GM18951 (cell line): ENCODE measurements around the gene NUDT5.
"Not testable (repeated sequence)": the region's sequence is repeated elsewhere in the genome, so short reads cannot be mapped to it uniquely, and the experiment has no call there.

Source experiments
- POLR2A ChIP-seq: IDR thresholded peaks from 4 replicates; pipeline ENCODE4 v1.6.1; 2011; ENCODE audit warnings: mild to moderate bottlenecking; ENCODE audit not compliant: insufficient read length, insufficient read depth; ENCODE audit errors: extremely low read depth
- in situ Hi-C: fragments of 300-500 bp; cut with MboI; formaldehyde crosslinking; loops from one replicate; pipeline ENCODE4 v1.12.0; 2022; ENCODE audit warnings: low sequenced_read_pairs, mixed read lengths, inconsistent platforms; ENCODE audit not compliant: unreplicated experiment

Gene NUDT5

DNA sequence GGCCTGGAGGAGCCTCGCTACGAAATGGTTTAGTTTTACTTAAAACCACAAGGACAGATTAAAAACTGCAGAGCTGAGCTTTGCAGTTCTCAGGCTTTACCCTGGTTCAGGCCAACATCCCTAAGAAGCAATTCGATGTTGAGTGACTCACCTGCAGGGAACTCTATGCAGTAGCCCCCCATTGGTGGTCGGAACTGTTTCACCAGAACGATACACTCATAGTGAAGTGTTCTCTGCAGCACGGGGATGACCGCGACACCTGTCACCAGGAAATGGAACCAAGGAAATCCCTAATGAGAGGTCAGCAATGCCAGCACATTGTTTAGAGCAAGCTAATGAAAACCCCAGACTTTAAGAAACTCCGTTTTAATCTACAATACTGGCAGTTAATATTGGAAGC is 18.0 kb downstream of the NUDT5 start:
- in situ Hi-C loops: no loop called here
- no peak for TF ChIP-seq POLR2A

DNA sequence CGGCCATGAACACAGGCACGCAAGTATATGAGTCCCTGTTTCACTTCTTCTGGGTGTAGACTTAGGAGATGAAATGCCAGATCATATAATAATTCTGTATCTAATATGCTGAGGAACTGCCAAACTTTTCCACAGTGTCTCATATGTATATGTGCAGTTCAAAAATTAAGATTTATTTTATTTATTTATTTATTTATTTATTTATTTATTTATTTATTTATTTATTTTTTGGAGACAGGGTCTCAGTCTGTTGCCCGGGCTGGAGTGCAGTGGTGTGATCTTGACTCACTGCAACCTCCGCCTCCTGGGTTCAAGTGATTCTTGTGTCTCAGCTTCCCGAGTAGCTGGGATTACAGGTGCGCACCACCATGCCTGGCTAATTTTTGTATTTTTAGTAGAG is 24.2 kb downstream of the NUDT5 start:
- in situ Hi-C loops: not testable (repeated sequence)

DNA sequence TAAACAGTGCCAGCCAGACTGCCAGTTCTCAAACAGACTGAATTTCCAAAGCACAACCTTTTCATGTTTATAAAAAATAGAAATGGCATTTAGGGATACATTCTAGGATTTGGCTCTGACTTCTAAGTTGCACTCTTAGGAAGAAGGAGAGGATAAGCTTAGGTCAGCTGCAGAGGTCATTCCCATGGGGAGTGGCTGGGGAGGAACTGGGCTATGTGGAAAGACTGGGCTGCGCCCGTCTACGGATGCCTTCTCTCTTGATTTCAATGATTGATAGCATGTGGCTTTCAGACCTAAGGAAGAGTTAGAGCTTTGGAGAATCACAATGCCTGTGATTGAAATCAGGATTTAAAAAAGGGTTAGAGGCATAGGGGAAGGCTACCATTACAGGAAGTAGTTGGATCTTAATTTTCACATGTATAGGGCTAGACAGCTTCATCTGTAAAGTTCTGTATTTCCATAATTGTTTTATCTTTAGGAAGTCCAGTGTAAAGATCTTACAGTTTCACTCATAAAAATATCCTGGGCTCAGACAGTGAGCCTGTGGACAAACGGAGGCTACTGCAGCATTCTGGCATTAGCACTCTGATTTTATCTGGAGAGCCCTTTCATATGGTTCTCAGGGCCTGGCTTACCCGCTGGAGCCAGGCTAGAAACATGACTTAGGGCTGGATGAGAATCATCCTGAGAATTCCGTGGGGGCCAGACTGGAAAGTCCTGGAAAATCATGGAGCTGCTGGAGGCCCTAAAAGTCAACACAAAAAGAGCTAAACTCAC is 29.5 kb downstream of the NUDT5 start:
- TF ChIP-seq POLR2A: no peak
- in situ Hi-C loops: no loop called here

DNA sequence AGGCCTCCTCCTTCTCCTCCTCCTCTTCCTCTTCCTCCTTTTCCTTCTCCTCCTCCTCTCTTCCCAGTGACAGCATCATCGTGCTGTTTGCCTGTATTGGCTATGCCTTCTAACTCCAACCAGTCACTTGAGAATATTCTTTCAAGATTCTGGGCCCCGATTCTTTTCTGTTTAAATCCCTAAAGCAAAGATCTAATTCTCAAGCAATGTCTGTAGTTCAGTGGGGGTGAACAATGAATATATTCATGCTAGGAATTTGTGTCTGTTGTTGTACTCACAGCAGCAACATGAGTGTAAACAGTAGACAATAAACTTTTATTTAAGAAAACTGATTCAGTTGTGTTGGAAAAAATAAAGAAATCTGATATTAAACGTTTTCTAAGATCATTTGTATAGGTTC is 30.7 kb downstream of the NUDT5 start:
- in situ Hi-C loops: no loop called here
- no peak for TF ChIP-seq POLR2A

DNA sequence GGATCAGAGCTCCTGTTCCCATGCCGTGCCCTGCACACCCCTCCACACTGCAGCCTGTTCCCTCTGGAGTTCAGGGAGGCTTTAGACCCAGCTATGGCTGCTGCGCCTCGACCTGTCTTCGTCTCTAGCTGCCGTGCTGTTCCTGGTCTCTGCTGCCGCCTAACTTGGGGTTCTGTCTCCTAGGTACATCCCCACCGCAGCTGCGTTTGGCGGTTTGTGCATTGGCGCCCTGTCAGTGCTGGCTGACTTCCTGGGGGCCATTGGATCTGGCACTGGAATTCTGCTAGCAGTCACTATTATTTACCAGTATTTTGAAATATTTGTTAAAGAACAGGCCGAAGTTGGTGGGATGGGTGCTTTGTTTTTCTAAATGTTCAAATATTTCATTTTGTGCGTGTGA is 31.6 kb downstream of the NUDT5 start:
- no peak for TF ChIP-seq POLR2A
- in situ Hi-C loops: no loop called here

DNA sequence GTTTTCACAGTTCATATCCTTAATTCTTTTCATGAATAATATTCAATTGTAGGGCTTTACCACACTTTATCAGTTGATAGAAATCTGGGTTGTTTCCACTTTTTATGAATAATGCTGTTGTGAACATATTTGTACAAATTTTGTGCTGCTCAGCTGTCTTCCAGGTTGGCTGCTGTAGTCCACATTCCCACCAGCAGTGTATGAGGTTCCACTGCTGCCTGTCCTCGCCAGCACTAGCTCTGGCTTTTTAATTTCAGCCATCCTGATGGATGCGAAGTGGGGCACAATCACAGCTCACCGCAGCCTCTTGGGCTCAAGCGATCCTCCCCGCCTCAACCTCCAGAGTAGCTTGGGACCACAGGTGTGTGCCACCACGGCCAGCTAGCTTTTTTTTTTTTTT is 32.8 kb downstream of the NUDT5 start:
- in situ Hi-C loops: no loop called here
- no peak for TF ChIP-seq POLR2A

DNA sequence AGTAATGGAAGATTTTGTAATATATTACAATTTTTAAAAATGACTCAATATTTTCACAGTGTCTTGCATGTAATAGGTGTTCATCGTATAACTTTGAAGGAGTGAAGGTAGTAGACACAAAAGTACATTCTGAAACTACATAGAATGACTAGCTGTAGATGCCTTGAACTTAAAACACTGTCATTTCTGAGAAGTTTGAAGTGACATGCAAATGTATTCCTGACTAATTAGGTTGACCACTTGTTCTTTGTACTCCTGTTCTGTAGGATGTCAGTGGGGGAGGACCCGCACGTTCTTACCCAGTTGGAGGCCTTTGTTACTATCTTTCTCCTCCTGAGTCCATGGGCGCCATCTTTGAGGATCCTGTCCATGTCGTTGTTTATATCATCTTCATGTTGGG is 35.0 kb downstream of the NUDT5 start:
- in situ Hi-C loops: no loop called here
- no peak for TF ChIP-seq POLR2A

DNA sequence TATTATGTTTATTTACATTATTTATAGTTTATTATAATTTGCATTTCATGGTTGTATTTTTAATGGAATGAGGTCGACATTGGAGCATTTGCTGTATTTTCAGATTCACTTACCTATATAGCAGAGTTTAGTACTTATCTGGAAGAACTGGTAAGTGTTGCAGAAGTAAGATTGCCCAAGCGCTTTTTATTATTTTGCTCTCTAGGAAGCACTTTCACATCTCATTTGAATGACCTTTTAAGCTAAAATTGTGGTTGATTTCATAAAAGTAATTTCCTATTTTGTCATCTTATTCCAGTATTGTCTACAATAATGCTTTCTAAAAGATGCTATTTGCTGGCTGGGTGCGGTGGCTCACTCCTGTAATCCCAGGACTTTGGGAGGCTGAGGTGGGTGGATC is 37.6 kb downstream of the NUDT5 start:
- in situ Hi-C loops: no loop called here

DNA sequence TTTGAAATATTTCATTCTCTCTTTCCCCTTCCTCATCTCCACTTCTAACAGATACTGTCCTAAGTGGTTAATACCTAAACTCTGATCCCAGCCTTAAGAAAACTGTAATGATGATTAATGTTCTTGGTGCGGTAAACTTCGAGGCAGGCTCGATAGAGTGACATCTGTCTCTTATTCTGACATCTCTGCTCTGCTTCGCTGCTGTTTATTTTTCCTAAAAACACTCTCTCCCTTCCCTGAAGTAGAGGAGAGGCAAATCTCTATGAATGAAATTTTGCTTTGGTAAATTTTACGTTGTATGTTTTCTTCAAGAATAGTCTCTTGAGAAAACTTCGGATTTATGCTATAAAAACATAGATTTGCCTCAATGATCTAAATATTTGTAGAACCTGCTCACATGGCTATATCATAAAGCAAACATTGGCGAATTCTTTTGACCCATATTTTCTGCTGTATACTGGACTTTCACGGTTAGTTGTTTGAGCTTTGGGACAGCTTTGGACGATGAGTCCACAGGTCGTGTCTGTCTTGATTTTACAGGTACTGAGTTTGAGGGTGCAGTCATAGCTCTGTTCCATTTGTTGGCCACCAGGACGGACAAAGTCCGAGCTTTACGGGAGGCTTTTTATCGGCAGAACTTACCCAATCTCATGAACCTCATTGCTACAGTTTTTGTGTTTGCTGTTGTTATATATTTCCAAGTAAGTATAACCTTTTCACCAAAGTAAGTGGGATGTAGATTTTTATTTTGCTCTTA is 39.1 kb downstream of the NUDT5 start:
- in situ Hi-C loops: no loop called here
- no peak for TF ChIP-seq POLR2A

More for the DNA sequence above, 37.6 kb downstream of the NUDT5 start:
- no peak for TF ChIP-seq POLR2A

DNA sequence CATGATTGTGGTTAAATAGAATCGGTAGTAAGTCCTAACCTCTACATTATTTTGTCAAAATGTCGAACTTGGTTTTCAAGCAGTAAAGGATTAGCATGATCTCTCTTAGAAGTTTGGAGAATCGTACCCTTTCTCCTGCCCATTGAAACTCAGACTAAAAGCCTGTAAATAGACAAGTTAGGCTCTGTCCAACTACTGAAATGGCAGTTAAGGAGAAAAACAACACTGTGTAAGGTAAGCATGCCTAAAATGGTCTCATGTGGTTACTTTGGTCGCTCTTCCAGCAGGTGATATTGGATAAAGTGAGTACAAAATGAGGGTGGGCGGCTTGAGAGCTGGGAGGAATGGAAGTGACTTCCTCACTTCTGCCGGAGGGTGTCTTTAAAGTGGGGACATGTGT is 41.2 kb downstream of the NUDT5 start:
- in situ Hi-C loops: no loop called here
- TF ChIP-seq POLR2A: no peak

DNA sequence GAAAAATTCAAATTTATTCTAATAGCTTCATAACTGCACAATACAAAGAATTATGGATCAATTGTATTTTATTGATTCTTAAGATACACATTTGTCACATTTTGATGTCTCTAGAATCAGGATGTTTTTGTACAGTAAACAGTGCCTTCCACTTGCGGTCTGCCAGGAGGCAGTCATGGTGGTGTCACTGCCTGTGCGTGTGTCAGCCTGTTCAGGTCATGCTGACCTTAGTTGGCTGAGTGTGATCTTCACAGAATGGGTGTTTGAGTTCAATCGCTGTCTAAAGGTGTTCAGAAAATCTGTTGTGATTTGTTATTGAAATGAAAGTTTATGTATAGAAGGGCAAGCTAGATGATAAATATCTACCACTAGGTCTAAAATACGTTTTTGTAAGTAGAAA is 45.5 kb downstream of the NUDT5 start:
- no peak for TF ChIP-seq POLR2A
- in situ Hi-C loops: no loop called here

DNA sequence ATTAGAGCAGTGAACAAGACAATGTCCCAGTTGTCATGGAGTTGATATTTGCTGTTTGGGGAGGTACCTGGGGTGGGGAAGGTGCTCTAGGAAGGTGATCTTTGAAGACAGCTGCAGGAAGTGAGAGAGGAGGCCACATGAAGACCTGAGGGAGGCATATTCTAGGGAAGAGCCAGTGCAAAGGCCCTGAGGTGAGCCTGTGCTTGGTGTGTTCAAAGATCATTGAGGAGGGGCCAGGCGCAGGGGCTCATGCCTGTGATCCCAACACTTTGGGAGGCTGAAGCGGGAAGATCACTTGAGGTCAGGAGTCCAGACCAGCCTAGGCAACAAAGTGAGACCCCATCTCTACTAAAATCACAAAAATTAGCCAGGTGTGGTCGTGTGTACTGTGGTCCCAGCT is 51.2 kb downstream of the NUDT5 start:
- in situ Hi-C loops: no loop called here
- no peak for TF ChIP-seq POLR2A

DNA sequence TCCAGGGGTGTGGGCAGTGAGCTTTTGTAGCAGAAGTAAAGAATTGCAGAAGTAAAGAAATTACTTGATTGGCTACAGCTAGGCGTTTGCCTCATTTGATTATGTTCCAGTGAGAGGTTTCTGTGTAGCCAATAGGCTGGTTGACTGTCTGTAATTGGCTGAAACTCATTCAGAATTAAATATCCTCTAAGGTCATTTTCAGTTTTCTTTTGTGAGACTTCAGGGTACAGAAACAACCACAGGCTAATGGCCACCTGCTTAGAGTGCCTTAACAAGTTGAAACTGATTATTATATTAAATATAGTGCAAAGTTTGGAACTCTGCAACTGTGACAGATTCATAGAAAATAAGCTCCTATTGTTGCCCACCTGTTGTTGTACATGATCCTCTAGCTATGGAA is 55.7 kb downstream of the NUDT5 start:
- in situ Hi-C loops: no loop called here
- TF ChIP-seq POLR2A: no peak

DNA sequence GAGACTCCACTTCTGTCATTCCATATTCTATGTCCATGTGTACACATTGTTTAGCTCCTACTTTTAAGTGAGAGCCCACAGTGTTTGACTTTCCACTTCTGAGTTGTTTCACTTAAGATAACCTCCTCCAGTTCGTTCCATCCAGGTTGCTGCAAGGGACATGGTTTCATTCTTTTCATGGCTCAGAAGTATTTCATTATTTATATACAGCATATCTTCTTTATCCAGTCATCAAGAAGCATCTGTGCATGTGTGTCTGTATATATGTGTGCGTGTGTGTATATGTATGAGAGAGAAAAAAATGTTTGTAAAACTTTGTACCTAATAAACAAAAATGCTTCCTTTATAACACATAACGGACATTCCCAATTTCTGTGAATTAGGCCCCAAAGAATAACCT is 60.1 kb downstream of the NUDT5 start:
- in situ Hi-C loops: no loop called here
- TF ChIP-seq POLR2A: no peak
